ENCODE results near the gene WASF2.
A peak's percentile ranks its signal among the peaks of the same experiment; 100 is the strongest.

The WASF2 gene

DNA sequence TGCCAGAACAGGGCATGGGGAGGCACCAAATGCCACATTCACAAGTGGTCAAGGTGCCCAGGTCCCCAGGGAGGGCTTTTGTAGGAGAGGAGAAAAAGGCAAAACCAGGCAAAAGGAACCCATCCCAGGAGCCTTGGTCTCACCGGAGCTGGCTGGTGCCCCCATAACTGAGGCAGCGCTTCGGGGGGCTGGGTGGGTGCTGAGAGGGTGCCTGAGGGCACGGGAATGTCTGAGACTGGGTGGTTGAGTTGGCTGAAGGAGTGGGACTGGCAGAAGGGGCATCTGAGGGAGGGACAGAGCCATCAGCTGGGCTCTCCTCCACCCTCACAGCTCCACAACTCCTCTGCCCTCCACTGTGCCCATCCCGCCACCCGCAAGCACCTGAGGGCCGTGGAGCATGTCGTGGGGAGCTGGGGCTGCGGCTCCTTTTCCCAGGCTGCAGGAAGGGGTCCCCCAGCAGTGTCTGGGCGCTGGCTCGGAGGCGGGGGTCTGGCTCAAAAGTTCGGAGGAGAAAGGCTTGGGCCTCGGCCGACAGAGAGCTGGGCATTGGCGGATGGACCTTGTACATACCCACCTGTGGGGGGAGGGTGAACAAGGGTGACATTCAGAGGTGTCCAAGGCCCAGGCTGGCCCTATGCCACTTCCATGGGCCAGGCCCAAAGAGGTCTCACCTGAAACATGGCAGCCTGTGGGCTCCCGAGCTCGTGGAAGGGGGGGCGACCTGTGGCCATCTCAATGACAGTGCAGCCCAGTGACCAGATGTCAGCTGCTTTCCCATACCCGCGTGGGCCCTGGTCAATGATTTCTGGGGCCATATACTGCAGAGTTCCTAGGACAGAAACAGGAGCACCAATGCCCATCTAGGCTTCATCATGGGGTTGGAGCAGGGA, 131.7 kb downstream of the WASF2 start:
- DNase-seq (ENCODE audit: low read depth in 3 of 3) = no peak

DNA sequence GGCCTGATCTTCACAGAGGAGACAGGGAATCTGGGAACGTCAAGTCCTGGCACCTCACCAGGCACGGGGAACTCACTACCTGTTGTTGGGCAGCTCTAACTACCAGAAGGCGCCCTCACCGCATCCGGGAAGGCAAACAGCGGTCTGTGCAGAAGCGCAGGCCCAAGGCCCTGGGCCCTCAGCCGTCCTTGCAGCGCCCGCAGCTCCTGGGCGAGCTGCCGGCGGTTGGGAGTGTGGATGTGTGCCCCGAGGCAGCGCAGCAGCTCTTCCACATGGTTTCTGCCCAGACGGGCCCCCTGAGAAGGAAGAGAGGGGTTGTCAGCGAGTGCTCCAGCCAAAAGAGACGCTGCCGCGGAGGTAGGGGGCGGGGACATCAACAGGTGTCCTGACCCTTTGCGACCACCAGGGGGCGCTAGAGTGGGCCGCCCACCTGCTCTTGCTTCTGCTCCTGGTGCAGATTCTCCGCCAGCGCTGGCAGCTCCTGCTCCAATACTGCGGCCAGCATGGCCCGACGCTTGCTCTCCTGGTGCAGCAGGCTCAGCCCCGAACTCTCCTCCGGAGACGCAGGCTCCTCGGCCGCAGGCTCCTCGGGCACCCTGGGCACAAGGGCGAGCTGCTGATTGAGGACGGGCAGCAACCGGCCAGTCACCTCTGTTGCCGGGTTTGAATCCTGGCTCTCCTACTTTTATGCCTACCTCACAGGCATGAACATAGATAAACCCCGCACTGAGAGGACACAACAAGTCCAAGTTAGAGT, 132.5 kb downstream of the WASF2 start:
- peak in 2 of 3 donors; percentile 64 to 69 for DNase-seq (ENCODE audit: low read depth in 3 of 3)

DNA sequence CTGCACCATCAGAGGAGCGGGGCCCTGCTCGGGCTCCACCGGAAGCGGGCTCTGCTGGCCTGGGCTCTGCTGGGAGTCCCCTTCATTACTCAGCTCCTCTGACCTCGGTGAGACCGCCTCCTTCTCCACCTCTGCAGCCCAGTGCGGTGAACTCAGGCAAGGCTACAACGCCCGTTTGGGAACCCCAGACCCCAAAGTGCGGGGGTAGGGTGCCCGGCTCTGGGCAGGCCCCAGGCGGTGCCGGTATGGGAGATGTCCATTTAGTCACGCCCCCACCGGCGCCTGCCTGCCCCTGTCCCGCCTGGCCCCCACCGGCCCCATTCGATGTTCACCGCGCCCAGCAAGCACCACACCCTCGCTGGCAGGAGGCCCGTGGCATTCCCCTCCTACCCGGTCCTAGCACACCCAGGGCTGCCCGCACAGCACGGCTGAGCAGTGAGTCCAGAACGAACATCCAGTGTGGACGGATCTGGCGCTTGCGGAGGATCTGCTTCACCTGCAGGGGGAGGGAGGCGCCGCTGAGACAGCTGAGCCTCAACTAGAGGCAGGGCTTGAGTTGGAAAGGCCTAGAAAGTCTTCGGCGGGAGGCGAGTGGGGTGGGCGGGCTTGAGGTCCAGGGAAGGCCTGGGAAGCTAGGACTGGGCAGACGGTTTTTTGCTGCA, 133.2 kb downstream of the WASF2 start:
- DNase-seq (ENCODE audit: low read depth in 3 of 3) = no peak

DNA sequence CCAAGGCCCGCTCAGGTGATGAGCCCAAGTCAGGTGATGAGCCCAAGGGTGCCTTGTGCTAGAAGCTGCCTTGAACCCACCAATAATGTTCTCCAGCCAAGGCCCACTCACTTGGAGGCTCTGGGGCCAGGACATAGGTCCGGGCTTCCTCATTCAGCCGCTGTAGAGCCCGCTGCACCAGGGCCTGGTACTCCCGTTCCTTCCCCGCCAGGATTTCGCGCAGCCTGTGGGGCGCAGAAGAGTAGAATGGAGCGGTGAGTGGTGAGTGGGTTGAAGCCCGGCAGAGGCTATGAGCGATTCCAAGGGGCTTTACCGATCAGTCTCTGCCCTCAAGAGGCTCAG, 133.7 kb downstream of the WASF2 start:
- no peak for DNase-seq (ENCODE audit: low read depth in 3 of 3)

DNA sequence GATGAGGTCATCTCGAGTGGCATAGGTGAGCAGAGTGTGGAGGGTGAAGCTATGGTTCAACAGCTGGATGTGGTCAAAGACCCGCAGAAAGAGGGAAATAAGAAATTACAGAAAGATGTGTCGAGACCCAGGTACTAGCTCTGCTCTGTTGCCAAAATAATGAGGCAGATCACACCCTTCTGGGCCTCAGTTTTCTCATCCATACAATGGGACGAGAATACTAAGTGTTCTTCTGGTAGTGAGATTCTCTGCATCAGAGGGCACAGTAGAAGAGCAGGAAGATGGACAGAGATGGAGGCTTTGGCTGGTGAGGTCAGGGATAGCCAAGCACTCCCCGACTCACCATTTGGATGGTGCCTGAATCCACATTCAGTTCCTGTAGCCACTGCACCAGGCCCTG, 134.3 kb downstream of the WASF2 start:
- DNase-seq (ENCODE audit: low read depth in 3 of 3) = no peak
